ENCODE data around the gene ZCCHC7. TPM values are rescaled to one million over a fixed set of nuclear protein-coding genes. Genes with fewer than 3 reads are reported as not detected.

Gene ZCCHC7
- polyA plus RNA-seq, 1 donor from 2014 or later = 10.9 TPM

- no peak overlapping the region for H3K4me3 ChIP-seq (ENCODE audit: low read length)
- H4K20me1 ChIP-seq (ENCODE audit: insufficient read depth) = no peaks in the 10 kb centered on the region
- peaks cover 2% of the 10 kb centered on the region for H3F3A ChIP-seq (ENCODE audit: insufficient read depth, low read length, poor library complexity, severe bottlenecking)
- no peaks in the 10 kb centered on the region for H3K27me3 ChIP-seq (ENCODE audit: insufficient read depth, low read depth, low read length)
- H3K36me3 ChIP-seq (ENCODE audit: insufficient read depth, low read length) = no peaks in the 10 kb centered on the region
- no peaks in the 10 kb centered on the region for H3K9me2 ChIP-seq (ENCODE audit: insufficient read depth, low read length)
- no peak overlapping the region for H3K4me2 ChIP-seq (ENCODE audit: low read length)
- no peak for TF ChIP-seq REST (IDR thresholded peaks at IDR 0.05; ENCODE audit: borderline replicate concordance)
- no peak for TF ChIP-seq RAD21 (conservative IDR thresholded peaks at IDR 0.05)
- TF ChIP-seq EP300 (conservative IDR thresholded peaks at IDR 0.05; ENCODE audit: poor library complexity, severe bottlenecking) = no peak
- no peak for TF ChIP-seq POLR2AphosphoS5 (IDR thresholded peaks at IDR 0.05)
- no peak for TF ChIP-seq SMC3 (conservative IDR thresholded peaks at IDR 0.05; ENCODE audit: poor library complexity)
- no peak for TF ChIP-seq EZH2 (IDR thresholded peaks at IDR 0.05; ENCODE audit: borderline replicate concordance, insufficient read depth, low read length, poor library complexity, severe bottlenecking)
- no peak for TF ChIP-seq TAF1 (IDR thresholded peaks at IDR 0.05; ENCODE audit: low read depth)
- TF ChIP-seq MXI1 (conservative IDR thresholded peaks at IDR 0.05; ENCODE audit: poor library complexity, severe bottlenecking) = no peak
- TF ChIP-seq CTCF (IDR thresholded peaks at IDR 0.05; ENCODE audit: poor library complexity, severe bottlenecking) = no peak
- no peak overlapping the region for H3K27ac ChIP-seq (ENCODE audit: low read length)
- H3K79me2 ChIP-seq (replicated peaks; ENCODE audit: insufficient read depth, low read length) = no peaks in the 10 kb centered on the region
- H2AFZ ChIP-seq (ENCODE audit: low read depth, low read length) = no peak overlapping the region
- no peak overlapping the region for H3K9ac ChIP-seq (ENCODE audit: low read length)
- no peaks in the 10 kb centered on the region for H3K9me3 ChIP-seq (ENCODE audit: low read length)
Measured at GRCh38 chr9:37141015-37141414, 20.6 kb downstream of the ZCCHC7 start.

GRCh38 chr9:37144762-37145161 is 24.4 kb downstream of the ZCCHC7 start:
- no peak overlapping the region for H3K4me3 ChIP-seq (ENCODE audit: low read length)
- no peak overlapping the region for H3K9ac ChIP-seq (ENCODE audit: low read length)
- H3K9me2 ChIP-seq (ENCODE audit: insufficient read depth, low read length) = no peaks in the 10 kb centered on the region
- no peaks in the 10 kb centered on the region for H4K20me1 ChIP-seq (ENCODE audit: insufficient read depth)
- no peaks in the 10 kb centered on the region for H3K9me3 ChIP-seq (ENCODE audit: low read length)
- H3K36me3 ChIP-seq (ENCODE audit: insufficient read depth, low read length) = no peaks in the 10 kb centered on the region
- H3K79me2 ChIP-seq (replicated peaks; ENCODE audit: insufficient read depth, low read length) = no peaks in the 10 kb centered on the region
- TF ChIP-seq REST (IDR thresholded peaks at IDR 0.05; ENCODE audit: borderline replicate concordance) (no peak), CTCF (IDR thresholded peaks at IDR 0.05; ENCODE audit: poor library complexity, severe bottlenecking) (no peak), POLR2AphosphoS5 (IDR thresholded peaks at IDR 0.05) (no peak), RAD21 (conservative IDR thresholded peaks at IDR 0.05) (no peak), TAF1 (IDR thresholded peaks at IDR 0.05; ENCODE audit: low read depth) (no peak), EP300 (conservative IDR thresholded peaks at IDR 0.05; ENCODE audit: poor library complexity, severe bottlenecking) (no peak), SMC3 (conservative IDR thresholded peaks at IDR 0.05; ENCODE audit: poor library complexity) (no peak), EZH2 (IDR thresholded peaks at IDR 0.05; ENCODE audit: borderline replicate concordance, insufficient read depth, low read length, poor library complexity, severe bottlenecking) (no peak), MXI1 (conservative IDR thresholded peaks at IDR 0.05; ENCODE audit: poor library complexity, severe bottlenecking) (no peak)
- no peak overlapping the region for H3K4me2 ChIP-seq (ENCODE audit: low read length)
- peaks cover 2% of the 10 kb centered on the region for H3F3A ChIP-seq (ENCODE audit: insufficient read depth, low read length, poor library complexity, severe bottlenecking)
- H3K27me3 ChIP-seq (ENCODE audit: insufficient read depth, low read depth, low read length) = no peaks in the 10 kb centered on the region
- no peak overlapping the region for H2AFZ ChIP-seq (ENCODE audit: low read depth, low read length)
- H3K27ac ChIP-seq (ENCODE audit: low read length) = no peak overlapping the region

Measured in neural cell (in vitro differentiated cells).